SK-N-SH (cell line): ENCODE data around the gene ADGRE2. TPM values are rescaled to one million over a fixed set of nuclear protein-coding genes. Genes with fewer than 3 reads are reported as not detected.
A peak's percentile ranks its signal among the peaks of the same experiment; 100 is the strongest.

Experiments used
- CTCF ChIA-PET: fragments of 300-600, 350-600 bp; formaldehyde crosslinking; extraction: SDS; loops from one replicate; lab custom pipeline; 2021; lab: Yijun Ruan, JAX
- POLR2A ChIA-PET: fragments of 350-600 bp; sonication (Branson Sonifier 250); formaldehyde crosslinking; extraction: SDS; loops from one replicate; lab custom pipeline; 2020; ENCODE audit warnings: antibody characterized with exemption, inconsistent platforms; lab: Yijun Ruan, JAX
- DNase-seq: peaks from one replicate; pipeline ENCODE4 v3.0.0; 2012
- H2AFZ ChIP-seq: fragments of 200-600 bp; sonication (generic); 2 replicates; pipeline ENCODE4 v1.8.1; 2016; ENCODE audit warnings: antibody characterized with exemption, mild to moderate bottlenecking, low read depth
- H3F3A ChIP-seq: fragments of 200-600 bp; sonication (generic); replicated peaks from 2 replicates; pipeline ENCODE3; 2016; ENCODE audit warnings: antibody characterized with exemption, mild to moderate bottlenecking; ENCODE audit not compliant: insufficient read depth
- H3K27ac ChIP-seq, 2 experiments: fragments of 200-500 bp in 1 of 2; fragments of 200-600 bp in 1 of 2; sonication (Bioruptor generic) in 1 of 2; sonication (generic), shearing (Covaris generic) in 1 of 2; 2 replicates each; pipeline versions ENCODE4 v1.5.1 to v1.6.1; 2014 to 2016; ENCODE audit warnings: low read depth in 2 of 2, inconsistent platforms in 1 of 2, low read length in 1 of 2, mild to moderate bottlenecking in 1 of 2, mixed read lengths in 1 of 2
- H3K27me3 ChIP-seq: fragments of 200-600 bp; sonication (generic), shearing (Covaris generic); 2 replicates; pipeline ENCODE4 v1.6.1; 2016; ENCODE audit warnings: mixed run types; ENCODE audit not compliant: insufficient read depth
- H3K36me3 ChIP-seq, 2 experiments: fragments of 200-500 bp in 1 of 2; fragments of 200-600 bp in 1 of 2; sonication (Bioruptor generic) in 1 of 2; sonication (generic) in 1 of 2; replicated peaks in 1 of 2; 2 replicates each; pipeline versions ENCODE3 to v1.5.1; 2014 to 2016; ENCODE audit warnings: low read length in 1 of 2, mild to moderate bottlenecking in 1 of 2; ENCODE audit not compliant: insufficient read depth in 2 of 2, control insufficient read depth in 1 of 2
- H3K4me1 ChIP-seq, 2 experiments: fragments of 200-500 bp in 1 of 2; fragments of 200-600 bp in 1 of 2; sonication (Bioruptor generic) in 1 of 2; sonication (generic), shearing (Covaris generic) in 1 of 2; 2 replicates each; pipeline versions ENCODE4 v1.5.1 to v1.6.1; 2014 to 2016; ENCODE audit warnings: low read depth in 1 of 2, low read length in 1 of 2, mixed run types in 1 of 2; ENCODE audit not compliant: insufficient read depth in 2 of 2, control insufficient read depth in 1 of 2
- H3K4me2 ChIP-seq: fragments of 200-600 bp; sonication (generic), shearing (Covaris generic); 2 replicates; pipeline ENCODE4 v1.6.1; 2017; ENCODE audit warnings: mixed run types
- H3K4me3 ChIP-seq, 2 experiments: fragments of 200-500 bp in 1 of 2; fragments of 200-600 bp in 1 of 2; sonication (Bioruptor generic) in 1 of 2; sonication (generic), shearing (Covaris generic) in 1 of 2; 2 replicates each; pipeline versions ENCODE4 v1.5.1 to v1.8.1; 2014 to 2016; ENCODE audit warnings: low read depth in 2 of 2, inconsistent platforms in 1 of 2, low read length in 1 of 2, mild to moderate bottlenecking in 1 of 2, mixed read lengths in 1 of 2, moderate library complexity in 1 of 2
- H3K79me2 ChIP-seq: fragments of 200-600 bp; sonication (generic); 2 replicates; pipeline ENCODE4 v1.8.1; 2017; ENCODE audit warnings: mild to moderate bottlenecking; ENCODE audit not compliant: insufficient read depth
- H3K9ac ChIP-seq: fragments of 200-600 bp; sonication (generic); 2 replicates; pipeline ENCODE4 v1.6.1; 2017; ENCODE audit warnings: mixed run types
- H3K9me2 ChIP-seq: fragments of 200-600 bp; sonication (generic); 2 replicates; pipeline ENCODE4 v1.6.1; 2017; ENCODE audit warnings: mixed run types
- H3K9me3 ChIP-seq: fragments of 200-600 bp; sonication (generic); 2 replicates; pipeline ENCODE4 v1.6.1; 2017; ENCODE audit warnings: mixed run types, mild to moderate bottlenecking, moderate library complexity
- H4K20me1 ChIP-seq: fragments of 200-600 bp; sonication (generic); 2 replicates; pipeline ENCODE4 v1.6.1; 2017; ENCODE audit warnings: mild to moderate bottlenecking, mixed run types; ENCODE audit not compliant: insufficient read depth
- ELF1 ChIP-seq: IDR thresholded peaks from 2 replicates; pipeline ENCODE4 v1.4.0; 2012
- EZH2phosphoT487 ChIP-seq: fragments of 200-600 bp; sonication (generic); IDR thresholded peaks from 2 replicates; pipeline ENCODE4 v1.6.1; 2017; ENCODE audit warnings: low read depth, mixed run types, mild to moderate bottlenecking, antibody characterized with exemption, moderate library complexity, borderline replicate concordance
- FOXJ3 ChIP-seq: sonication (generic); formaldehyde crosslinking; IDR thresholded peaks from 2 replicates; pipeline ENCODE4 v1.5.1; 2020; ENCODE audit warnings: mild to moderate bottlenecking, missing genetic modification reagents
- GABPA ChIP-seq: IDR thresholded peaks from 2 replicates; pipeline ENCODE4 v1.4.0; 2012; ENCODE audit warnings: low read depth, mild to moderate bottlenecking
- MXI1 ChIP-seq: IDR thresholded peaks from 2 replicates; pipeline ENCODE4 v1.6.1; 2012; ENCODE audit warnings: mild to moderate bottlenecking, low read depth, low read length, improper control_type of control experiment
- NFIC ChIP-seq: IDR thresholded peaks from 2 replicates; pipeline ENCODE4 v1.4.0; 2012; ENCODE audit warnings: borderline replicate concordance
- POLR2AphosphoS5 ChIP-seq: IDR thresholded peaks from 2 replicates; pipeline ENCODE4 v1.6.1; 2012; ENCODE audit warnings: low read depth, low read length
- RAD21 ChIP-seq: IDR thresholded peaks from 2 replicates; pipeline ENCODE4 v1.6.1; 2012; ENCODE audit warnings: mild to moderate bottlenecking, low read length
- RCOR1 ChIP-seq: fragments of 150-350 bp; IDR thresholded peaks from 2 replicates; pipeline ENCODE4 v1.6.1; 2017; ENCODE audit warnings: antibody characterized with exemption, low read length
- SIN3A ChIP-seq: IDR thresholded peaks from 2 replicates; pipeline ENCODE4 v1.6.1; 2012; ENCODE audit warnings: low read depth, mild to moderate bottlenecking, low read length, moderate library complexity, borderline replicate concordance
- USF1 ChIP-seq: IDR thresholded peaks from 2 replicates; pipeline ENCODE4 v1.4.0; 2012; ENCODE audit warnings: low read depth, borderline replicate concordance
- WGBS: methylation state at CpG from one replicate; pipeline ENCODE4 v1.1.6; 2017; ENCODE audit warnings: low lambda C conversion rate; 5-methylcytosine and 5-hydroxymethylcytosine counted together
- polyA plus RNA-seq, 3 experiments: library from polyadenylated mRNA; depleted of rRNA; stranded (reverse); fragments of >200 nt; gene quantifications; 2 replicates each; pipeline ENCODE4 v1.2.3, GENCODE V29; 2012

ADGRE2 gene
- polyA plus RNA-seq, 1 of the 3 experiments (the other 2 are of a cell fraction): 0.02 TPM

GRCh38 chr19:14731200-14731599 lies 47.2 kb downstream of the ADGRE2 start:
- 17% methylated on average over 10 of the region's 10 CpGs for WGBS
- H3K4me1 ChIP-seq: no peaks in the 10 kb centered on the region
- no peaks in the 10 kb centered on the region for H3F3A ChIP-seq
- H3K9me2 ChIP-seq: no peaks in the 10 kb centered on the region
- no peak overlapping the region for H3K27ac ChIP-seq
- no peak for DNase-seq
- peak overlapping the region; percentile 32 for H2AFZ ChIP-seq
- CTCF ChIA-PET: no interaction called here
- H3K36me3 ChIP-seq: no peaks in the 10 kb centered on the region
- H3K27me3 ChIP-seq: 0 out of 2 replicates have a peak, but pooled peaks cover 13% of the 10 kb centered on the region
- no peak overlapping the region for H3K9ac ChIP-seq
- H3K79me2 ChIP-seq: no peaks in the 10 kb centered on the region
- TF ChIP-seq GABPA (peak; percentile 52; the same call in 1 of the 2 replicates), EZH2phosphoT487 (no peak), RAD21 (no peak), NFIC (no peak), ELF1 (peak; percentile 36; the same call in 1 of the 2 replicates), RCOR1 (no peak), POLR2AphosphoS5 (no peak), SIN3A (no peak)
- no peaks in the 10 kb centered on the region for H4K20me1 ChIP-seq
- H3K4me3 ChIP-seq: no peak overlapping the region
- POLR2A ChIA-PET: no interaction called here
- H3K9me3 ChIP-seq: 0 out of 2 replicates have a peak, but pooled peaks cover 5% of the 10 kb centered on the region
- H3K4me2 ChIP-seq: no peak overlapping the region

GRCh38 chr19:14728595-14728994 lies 49.8 kb downstream of the ADGRE2 start:
- Histone ChIP-seq H4K20me1 (no peaks in the 10 kb centered on the region), H3K4me1 (no peaks in the 10 kb centered on the region)
- WGBS: 18% methylated on average over 7 of the region's 7 CpGs
- no peak for TF ChIP-seq FOXJ3 (CRISPR knock-in tag)
- TF ChIP-seq, all 33 proteins: peak for 0
- POLR2A ChIA-PET: no interaction called here
- Histone ChIP-seq H3K27me3 (no peaks in the 10 kb centered on the region), H3K27ac (no peak overlapping the region), H3K9ac (no peak overlapping the region), H3K79me2 (no peaks in the 10 kb centered on the region), H3K9me2 (no peaks in the 10 kb centered on the region), H3K4me3 (no peak overlapping the region), H3F3A (no peaks in the 10 kb centered on the region), H3K9me3 (0 out of 2 replicates have a peak, but pooled peaks cover 5% of the 10 kb centered on the region), H3K36me3 (no peaks in the 10 kb centered on the region), H2AFZ (no peak overlapping the region), H3K4me2 (no peak overlapping the region)
- CTCF ChIA-PET: no interaction called here
- DNase-seq: no peak

GRCh38 chr19:14722127-14722526 lies 56.2 kb downstream of the ADGRE2 start:
- Histone ChIP-seq H3K9me2 (no peaks in the 10 kb centered on the region), H3K27me3 (no peaks in the 10 kb centered on the region), H3K9me3 (peaks cover 38% of the 10 kb centered on the region), H3F3A (no peaks in the 10 kb centered on the region), H3K4me2 (no peak overlapping the region), H3K79me2 (no peaks in the 10 kb centered on the region), H3K9ac (no peak overlapping the region), H2AFZ (no peak overlapping the region), H3K4me3 (no peak overlapping the region), H3K36me3 (peaks cover 29 to 55% of the 10 kb centered on the region in 2 experiments), H3K27ac (no peak overlapping the region), H3K4me1 (no peaks in the 10 kb centered on the region), H4K20me1 (no peaks in the 10 kb centered on the region)
- CTCF ChIA-PET: no interaction called here
- WGBS: 75% methylated on average over 2 of the region's 2 CpGs
- no peak for DNase-seq
- TF ChIP-seq MXI1 (no peak), USF1 (no peak)
- POLR2A ChIA-PET: no interaction called here
